B cell (primary cell): Measurements from ENCODE around the gene LYST.

Experiments
- EZH2 ChIP-seq: IDR thresholded peaks from 2 replicates; pipeline ENCODE4 v1.6.1; 2012; ENCODE audit warnings: borderline replicate concordance, low read depth, mild to moderate bottlenecking, moderate library complexity, low read length; ENCODE audit not compliant: insufficient read depth, poor library complexity, severe bottlenecking
- TF ChIP-seq, protein P1 (sequence below): fragments of 200-600 bp; IDR thresholded peaks from one replicate; pipeline ENCODE4 v1.8.0; 2022; ENCODE audit warnings: antibody characterized with exemption, mild to moderate bottlenecking

DNA sequence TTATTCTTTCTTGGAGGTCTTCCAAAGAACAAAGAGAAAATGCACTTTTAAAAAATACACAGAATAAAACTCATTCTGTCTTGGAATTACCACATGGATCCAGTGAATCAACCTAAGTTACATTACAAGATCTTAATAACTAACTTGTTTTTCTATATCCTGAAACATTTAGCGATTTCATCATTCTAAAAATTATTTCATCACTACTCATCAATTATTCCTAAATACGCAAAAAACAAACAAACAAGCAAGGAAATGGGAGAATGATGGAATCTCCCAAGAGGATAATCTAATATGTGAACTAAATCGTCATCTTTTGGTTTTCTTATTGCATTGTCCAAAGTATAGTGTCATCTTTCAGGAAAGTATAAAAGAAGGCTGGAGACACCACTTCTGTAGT lies 178.6 kb downstream of the LYST start:
- TF ChIP-seq, protein P1, sequence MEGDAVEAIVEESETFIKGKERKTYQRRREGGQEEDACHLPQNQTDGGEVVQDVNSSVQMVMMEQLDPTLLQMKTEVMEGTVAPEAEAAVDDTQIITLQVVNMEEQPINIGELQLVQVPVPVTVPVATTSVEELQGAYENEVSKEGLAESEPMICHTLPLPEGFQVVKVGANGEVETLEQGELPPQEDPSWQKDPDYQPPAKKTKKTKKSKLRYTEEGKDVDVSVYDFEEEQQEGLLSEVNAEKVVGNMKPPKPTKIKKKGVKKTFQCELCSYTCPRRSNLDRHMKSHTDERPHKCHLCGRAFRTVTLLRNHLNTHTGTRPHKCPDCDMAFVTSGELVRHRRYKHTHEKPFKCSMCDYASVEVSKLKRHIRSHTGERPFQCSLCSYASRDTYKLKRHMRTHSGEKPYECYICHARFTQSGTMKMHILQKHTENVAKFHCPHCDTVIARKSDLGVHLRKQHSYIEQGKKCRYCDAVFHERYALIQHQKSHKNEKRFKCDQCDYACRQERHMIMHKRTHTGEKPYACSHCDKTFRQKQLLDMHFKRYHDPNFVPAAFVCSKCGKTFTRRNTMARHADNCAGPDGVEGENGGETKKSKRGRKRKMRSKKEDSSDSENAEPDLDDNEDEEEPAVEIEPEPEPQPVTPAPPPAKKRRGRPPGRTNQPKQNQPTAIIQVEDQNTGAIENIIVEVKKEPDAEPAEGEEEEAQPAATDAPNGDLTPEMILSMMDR: no peak
- no peak for TF ChIP-seq EZH2
